Endothelial cell of umbilical vein (primary cell): Measurements from ENCODE around the gene SH3PXD2A. TPM values are rescaled to one million over a fixed set of nuclear protein-coding genes. Genes with fewer than 3 reads are reported as not detected.

Experiments
- BruUV-seq: library from RNA; stranded (reverse); fragments of 400-500 nt; replicated peaks from 2 replicates; lab custom pipeline; 2021; lab: Mats Ljungman, UMichigan
- CTCF ChIA-PET: fragments of 300-600, 350-600 bp; sonication (Branson Sonifier 250); formaldehyde crosslinking; loops from one replicate; lab custom pipeline; 2021; ENCODE audit warnings: antibody characterized with exemption, inconsistent platforms; lab: Charles Lee
- POLR2A ChIA-PET: fragments of 300-600, 350-600 bp; sonication (Branson Sonifier 250); formaldehyde crosslinking; loops from one replicate; lab custom pipeline; 2021; ENCODE audit warnings: antibody characterized with exemption, inconsistent platforms; lab: Charles Lee
- DNase-seq: peaks from one replicate; pipeline ENCODE4 v3.0.0-alpha.2; 2011; ENCODE audit warnings: low read depth, low spot score
- FAIRE-seq: peaks from 2 replicates; lab custom pipeline; 2011; peaks lifted over from hg19 to GRCh38; lab: Jason Lieb, UNC
- H2AFZ ChIP-seq: 2 replicates; pipeline ENCODE4 v1.6.0; 2012; ENCODE audit warnings: low read depth, low read length, control low read depth, inconsistent platforms
- H3K27ac ChIP-seq: 2 replicates; pipeline ENCODE4 v1.5.1; 2011; ENCODE audit warnings: low read depth, mild to moderate bottlenecking, control low read depth, low read length, moderate library complexity; ENCODE audit not compliant: insufficient read depth
- H3K27me3 ChIP-seq, 2 experiments: 2 replicates each; pipeline versions ENCODE4 v1.6.0 to v1.6.1; 2011; ENCODE audit warnings: low read length in 2 of 2, mixed read lengths in 1 of 2; ENCODE audit not compliant: control insufficient read depth in 2 of 2, insufficient read depth in 2 of 2
- H3K36me3 ChIP-seq, 2 experiments: 2 replicates in 1 of 2; 3 replicates in 1 of 2; pipeline ENCODE4 v1.5.1; 2011; ENCODE audit warnings: low read length in 2 of 2, mild to moderate bottlenecking in 1 of 2, moderate library complexity in 1 of 2; ENCODE audit not compliant: control insufficient read depth in 2 of 2, insufficient read depth in 2 of 2; ENCODE audit errors: extremely low read depth in 1 of 2
- H3K4me1 ChIP-seq: 3 replicates; pipeline ENCODE4 v1.5.1; 2011; ENCODE audit warnings: mild to moderate bottlenecking, low read length; ENCODE audit not compliant: control insufficient read depth, insufficient read depth; ENCODE audit errors: extremely low read depth
- H3K4me2 ChIP-seq: 2 replicates; pipeline ENCODE4 v1.6.1; 2011; ENCODE audit warnings: low read length, control low read depth, mixed read lengths; ENCODE audit not compliant: insufficient read depth
- H3K4me3 ChIP-seq, 3 experiments: fragments of 200-600 bp in 1 of 3; sonication (generic), shearing (Covaris generic) in 1 of 3; replicated peaks in 1 of 3; 2 replicates each; pipeline ENCODE4 v1.5.1; 2011 to 2016; ENCODE audit warnings: control low read depth in 3 of 3, low read length in 3 of 3, mild to moderate bottlenecking in 2 of 3, inconsistent platforms in 1 of 3, low read depth in 1 of 3, moderate library complexity in 1 of 3; ENCODE audit not compliant: insufficient read depth in 1 of 3
- H3K79me2 ChIP-seq: 2 replicates; pipeline ENCODE4 v1.6.0; 2012; ENCODE audit warnings: low read length, inconsistent platforms; ENCODE audit not compliant: control insufficient read depth, insufficient read depth
- H3K9ac ChIP-seq: replicated peaks from 2 replicates; pipeline ENCODE3; 2011; ENCODE audit warnings: low read length, control low read depth; ENCODE audit not compliant: insufficient read depth; ENCODE audit errors: extremely low read depth
- H3K9me1 ChIP-seq: replicated peaks from 3 replicates; pipeline ENCODE4 v1.6.0; 2011; ENCODE audit warnings: mild to moderate bottlenecking, low read length; ENCODE audit not compliant: control insufficient read depth, insufficient read depth; ENCODE audit errors: extremely low read depth
- H3K9me3 ChIP-seq: replicated peaks from 2 replicates; pipeline ENCODE4 v1.5.1; 2012; ENCODE audit warnings: low read length, inconsistent platforms; ENCODE audit not compliant: control insufficient read depth, insufficient read depth
- H4K20me1 ChIP-seq: replicated peaks from 2 replicates; pipeline ENCODE3; 2011; ENCODE audit warnings: mild to moderate bottlenecking, low read length; ENCODE audit not compliant: control insufficient read depth, insufficient read depth; ENCODE audit errors: extremely low read depth
- EZH2 ChIP-seq: IDR thresholded peaks from 2 replicates; pipeline ENCODE4 v1.6.1; 2012; ENCODE audit warnings: borderline replicate concordance, low read depth, mild to moderate bottlenecking, moderate library complexity, low read length, inconsistent platforms; ENCODE audit not compliant: severe bottlenecking
- FOS ChIP-seq: IDR thresholded peaks from 2 replicates; pipeline ENCODE4 v1.6.1; 2011; ENCODE audit warnings: mild to moderate bottlenecking, low read length, moderate library complexity, borderline replicate concordance; ENCODE audit not compliant: insufficient read depth
- GATA2 ChIP-seq: IDR thresholded peaks from 2 replicates; pipeline ENCODE4 v1.7.0; 2011; ENCODE audit warnings: low read depth, mild to moderate bottlenecking, moderate library complexity, mixed read lengths, low read length; ENCODE audit not compliant: insufficient read length, insufficient read depth
- JUN ChIP-seq: IDR thresholded peaks from 2 replicates; pipeline ENCODE4 v1.6.1; 2011; ENCODE audit warnings: borderline replicate concordance, low read depth; ENCODE audit not compliant: insufficient read length, insufficient read depth
- MYC ChIP-seq: IDR thresholded peaks from one replicate; pipeline ENCODE4 v1.6.1; 2011; ENCODE audit warnings: mild to moderate bottlenecking, low read depth, low read length
- POLR2A ChIP-seq: IDR thresholded peaks from 2 replicates; pipeline ENCODE4 v1.6.1; 2012; ENCODE audit warnings: low read depth, mild to moderate bottlenecking, control low read depth, low read length
- POLR2AphosphoS5 ChIP-seq: IDR thresholded peaks from 2 replicates; pipeline ENCODE4 v1.6.1; 2012; ENCODE audit warnings: low read depth, mild to moderate bottlenecking, control low read depth, low read length, moderate library complexity; ENCODE audit not compliant: insufficient read depth
- dilution Hi-C: fragments of 300-500 bp; cut with MboI; formaldehyde crosslinking; loops from one replicate; pipeline ENCODE4 v1.15.0; 2019; ENCODE audit warnings: low sequenced_read_pairs; ENCODE audit not compliant: extremely low pct_ligation_motif_present
- intact Hi-C: fragments of 100-400 bp; cut with micrococcal nuclease; formaldehyde crosslinking; loops from one replicate; pipeline ENCODE4 v1.10.0; 2022
- polyA plus RNA-seq, 4 experiments: library from polyadenylated mRNA; depleted of rRNA in 3 of 4; stranded (reverse) in 3 of 4; unstranded in 1 of 4; fragments of >200 nt; gene quantifications; 2 replicates each; pipeline versions ENCODE4 v1.2.1 to v1.2.3, GENCODE V29; 2011 to 2012; ENCODE audit warnings: missing spikeins in 1 of 4
- total RNA-seq: library from RNA; stranded (reverse); gene quantifications from 2 replicates; pipeline ENCODE4 v1.2.3, GENCODE V29; 2021
- TF ChIP-seq, protein P1 (sequence below), 2 donors: IDR thresholded peaks; 1 replicate in 1 of 2; 2 replicates in 1 of 2; pipeline ENCODE4 v1.5.1; 2011; ENCODE audit warnings: low read length in 2 of 2, mild to moderate bottlenecking in 2 of 2, moderate library complexity in 2 of 2, control low read depth in 1 of 2, inconsistent platforms in 1 of 2, low read depth in 1 of 2; ENCODE audit not compliant: insufficient read depth in 1 of 2; ENCODE audit errors: extremely low read depth in 1 of 2
- TF ChIP-seq, protein P2 (sequence below): IDR thresholded peaks from 2 replicates; pipeline ENCODE4 v1.6.1; 2011; ENCODE audit not compliant: insufficient read depth, insufficient read length

Gene SH3PXD2A
- total and polyA plus RNA-seq, 2 donors (not counting 3 experiments of a cell fraction or from before 2014, with no cell fraction given) = 1.4 to 5.1 TPM

DNA sequence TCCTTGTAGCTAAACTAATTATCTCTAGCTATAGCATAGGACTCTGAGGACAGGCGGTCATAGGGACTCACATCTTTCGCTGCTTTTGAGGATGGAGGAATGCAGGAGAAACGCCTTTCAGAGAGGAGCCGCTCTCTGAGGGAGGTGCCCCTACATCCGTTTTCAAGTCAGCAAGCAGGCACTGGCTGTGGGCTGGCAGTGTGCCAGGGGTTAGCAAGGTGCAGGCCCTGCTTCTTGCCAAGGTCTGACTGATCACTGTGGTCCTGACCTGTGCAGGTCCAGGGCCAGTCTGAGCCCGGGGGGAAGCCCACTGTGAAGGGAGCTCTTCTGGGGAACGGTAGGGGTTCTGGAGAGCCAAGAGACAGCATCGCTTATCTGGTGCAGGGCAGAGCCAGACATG, 89.4 kb downstream of the SH3PXD2A start:
- no peak overlapping the region for H3K9ac ChIP-seq
- H3K36me3 ChIP-seq = no peaks in the 10 kb centered on the region
- no peak for TF ChIP-seq FOS
- TF ChIP-seq, protein P1, sequence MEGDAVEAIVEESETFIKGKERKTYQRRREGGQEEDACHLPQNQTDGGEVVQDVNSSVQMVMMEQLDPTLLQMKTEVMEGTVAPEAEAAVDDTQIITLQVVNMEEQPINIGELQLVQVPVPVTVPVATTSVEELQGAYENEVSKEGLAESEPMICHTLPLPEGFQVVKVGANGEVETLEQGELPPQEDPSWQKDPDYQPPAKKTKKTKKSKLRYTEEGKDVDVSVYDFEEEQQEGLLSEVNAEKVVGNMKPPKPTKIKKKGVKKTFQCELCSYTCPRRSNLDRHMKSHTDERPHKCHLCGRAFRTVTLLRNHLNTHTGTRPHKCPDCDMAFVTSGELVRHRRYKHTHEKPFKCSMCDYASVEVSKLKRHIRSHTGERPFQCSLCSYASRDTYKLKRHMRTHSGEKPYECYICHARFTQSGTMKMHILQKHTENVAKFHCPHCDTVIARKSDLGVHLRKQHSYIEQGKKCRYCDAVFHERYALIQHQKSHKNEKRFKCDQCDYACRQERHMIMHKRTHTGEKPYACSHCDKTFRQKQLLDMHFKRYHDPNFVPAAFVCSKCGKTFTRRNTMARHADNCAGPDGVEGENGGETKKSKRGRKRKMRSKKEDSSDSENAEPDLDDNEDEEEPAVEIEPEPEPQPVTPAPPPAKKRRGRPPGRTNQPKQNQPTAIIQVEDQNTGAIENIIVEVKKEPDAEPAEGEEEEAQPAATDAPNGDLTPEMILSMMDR (IDR thresholded peaks at IDR 0.05; ENCODE audit: extremely low read depth in 1 of 2, insufficient read depth in 1 of 2, low read depth in 1 of 2, low read length in 2 of 2) = no peak
- no peak for TF ChIP-seq MYC
- TF ChIP-seq POLR2AphosphoS5 = no peak
- no peak for TF ChIP-seq POLR2A
- no peak for TF ChIP-seq GATA2
- TF ChIP-seq JUN = no peak
- TF ChIP-seq EZH2 = no peak
- TF ChIP-seq, protein P2, sequence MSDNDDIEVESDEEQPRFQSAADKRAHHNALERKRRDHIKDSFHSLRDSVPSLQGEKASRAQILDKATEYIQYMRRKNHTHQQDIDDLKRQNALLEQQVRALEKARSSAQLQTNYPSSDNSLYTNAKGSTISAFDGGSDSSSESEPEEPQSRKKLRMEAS = no peak
- no peaks in the 10 kb centered on the region for H3K27me3 ChIP-seq
- dilution Hi-C loops (no loop called here), intact Hi-C loops (no loop called here)
- FAIRE-seq (no peak), DNase-seq (no peak)
- ChIA-PET POLR2A (interaction anchor here (0.6 kb wide), 1 partner anchor 83 kb away, joined by 12 read pairs; no protein-coding TSS in a partner anchor), CTCF (interaction anchor here (1.1 to 2.1 kb wide), 6 partner anchors 12 to 89 kb away, joined by 3 to 9 read pairs (median 4); partner anchors contain the start of gene SH3PXD2A)
- H3K9me3 ChIP-seq = no peaks in the 10 kb centered on the region
- BruUV-seq = no TSS peak
- H3K4me2 ChIP-seq = no peak overlapping the region
- H4K20me1 ChIP-seq = no peaks in the 10 kb centered on the region
- H3K4me3 ChIP-seq = no peak overlapping the region
- no peaks in the 10 kb centered on the region for H3K79me2 ChIP-seq
- H2AFZ ChIP-seq = no peak overlapping the region
- H3K9me1 ChIP-seq = no peaks in the 10 kb centered on the region
- peaks cover 45% of the 10 kb centered on the region for H3K4me1 ChIP-seq
- H3K27ac ChIP-seq = peak overlapping the region; percentile 79
